GM23248 (cell line): ENCODE measurements around the gene ZNF681.
"Not testable (repeated sequence)": the region's sequence is repeated elsewhere in the genome, so short reads cannot be mapped to it uniquely, and the experiment has no call there.

Source experiments
- EZH2 ChIP-seq: fragments of 200-600 bp; sonication (generic); IDR thresholded peaks from 2 replicates; pipeline ENCODE4 v1.6.1; 2018; ENCODE audit warnings: antibody characterized with exemption, mild to moderate bottlenecking; ENCODE audit not compliant: insufficient read depth, poor library complexity, severe bottlenecking
- EZH2phosphoT487 ChIP-seq: fragments of 200-600 bp; sonication (generic); IDR thresholded peaks from 2 replicates; pipeline ENCODE4 v1.6.1; 2018; ENCODE audit warnings: antibody characterized with exemption, moderate library complexity, mild to moderate bottlenecking, low read depth; ENCODE audit not compliant: insufficient read depth

- TF ChIP-seq EZH2, EZH2phosphoT487: not testable (repeated sequence)
Observed at GRCh38 chr19:23743633-23744232, 15.0 kb downstream of the ZNF681 start.
